Upper lobe of right lung (tissue), 1 donor: ENCODE results near the gene RAB31. TPM values are rescaled to one million over a fixed set of nuclear protein-coding genes. Genes with fewer than 3 reads are reported as not detected.

Experiments
- ATAC-seq: fragments of 200-7000 bp; cut with Tn5 transposase; one replicate; pipeline ENCODE4 v1.9.1; 2020; ENCODE audit warnings: mild to moderate bottlenecking, moderate library complexity
- DNase-seq: peaks from one replicate; pipeline ENCODE4 v3.0.0-alpha.2; 2020
- H3K27ac ChIP-seq: fragments of 200-600 bp; one replicate; pipeline ENCODE4 v1.8.0; 2022
- H3K27me3 ChIP-seq: fragments of 200-600 bp; one replicate; pipeline ENCODE4 v1.8.0; 2022; ENCODE audit warnings: mild to moderate bottlenecking
- H3K36me3 ChIP-seq: fragments of 200-600 bp; one replicate; pipeline ENCODE4 v1.8.0; 2022
- H3K4me1 ChIP-seq: fragments of 200-600 bp; one replicate; pipeline ENCODE4 v1.8.0; 2022
- H3K4me3 ChIP-seq: fragments of 200-600 bp; one replicate; pipeline ENCODE4 v1.8.0; 2022; ENCODE audit warnings: mild to moderate bottlenecking
- H3K9me3 ChIP-seq: fragments of 200-600 bp; one replicate; pipeline ENCODE4 v1.8.0; 2022
- intact Hi-C: fragments of 100-400 bp; cut with DNase I; formaldehyde crosslinking; loops from one replicate; pipeline ENCODE4 v1.11.0; 2022
- total RNA-seq: library from RNA; stranded (reverse); fragmentation: NEBNext Ultra II Directional; extraction: Animal tissue kit (Norgen Biotek cat#: 25700); gene quantifications from one replicate; pipeline ENCODE4 v1.2.1, GENCODE V29; 2021
- TF ChIP-seq, protein P1 (sequence below): fragments of 200-600 bp; IDR thresholded peaks from one replicate; pipeline ENCODE4 v1.8.0; 2022; ENCODE audit warnings: antibody characterized with exemption
- donor health status: DM: no; HTN: yes; CAD: no; lungs with severe emphysema.

RAB31 gene
- total RNA-seq, 1 donor from 2014 or later, result 137 TPM

DNA sequence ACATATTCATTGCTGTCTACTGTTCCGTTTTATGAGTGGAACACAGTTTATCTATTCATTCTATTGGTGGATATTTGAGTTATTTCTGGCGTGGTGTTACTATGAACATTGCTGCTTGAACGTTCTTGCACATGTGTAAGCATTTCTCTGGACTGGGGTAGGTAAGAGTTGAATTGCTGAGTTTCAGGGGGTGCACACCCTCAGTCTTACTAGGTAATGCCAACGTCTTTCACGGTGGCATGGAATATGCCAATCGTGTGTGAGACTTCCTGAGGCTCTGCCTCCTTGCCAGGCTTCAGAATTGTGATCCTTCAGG, 121.3 kb downstream of the RAB31 start:
- TF ChIP-seq, protein P1, sequence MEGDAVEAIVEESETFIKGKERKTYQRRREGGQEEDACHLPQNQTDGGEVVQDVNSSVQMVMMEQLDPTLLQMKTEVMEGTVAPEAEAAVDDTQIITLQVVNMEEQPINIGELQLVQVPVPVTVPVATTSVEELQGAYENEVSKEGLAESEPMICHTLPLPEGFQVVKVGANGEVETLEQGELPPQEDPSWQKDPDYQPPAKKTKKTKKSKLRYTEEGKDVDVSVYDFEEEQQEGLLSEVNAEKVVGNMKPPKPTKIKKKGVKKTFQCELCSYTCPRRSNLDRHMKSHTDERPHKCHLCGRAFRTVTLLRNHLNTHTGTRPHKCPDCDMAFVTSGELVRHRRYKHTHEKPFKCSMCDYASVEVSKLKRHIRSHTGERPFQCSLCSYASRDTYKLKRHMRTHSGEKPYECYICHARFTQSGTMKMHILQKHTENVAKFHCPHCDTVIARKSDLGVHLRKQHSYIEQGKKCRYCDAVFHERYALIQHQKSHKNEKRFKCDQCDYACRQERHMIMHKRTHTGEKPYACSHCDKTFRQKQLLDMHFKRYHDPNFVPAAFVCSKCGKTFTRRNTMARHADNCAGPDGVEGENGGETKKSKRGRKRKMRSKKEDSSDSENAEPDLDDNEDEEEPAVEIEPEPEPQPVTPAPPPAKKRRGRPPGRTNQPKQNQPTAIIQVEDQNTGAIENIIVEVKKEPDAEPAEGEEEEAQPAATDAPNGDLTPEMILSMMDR, result no peak
- DNase-seq (no peak), ATAC-seq (no peak)
- Histone ChIP-seq H3K27me3 (no peaks in the 10 kb centered on the region), H3K36me3 (no peaks in the 10 kb centered on the region), H3K9me3 (no peaks in the 10 kb centered on the region), H3K27ac (no peak overlapping the region), H3K4me3 (no peak overlapping the region), H3K4me1 (peaks cover 29% of the 10 kb centered on the region)
- intact Hi-C loops, result no loop called here

DNA sequence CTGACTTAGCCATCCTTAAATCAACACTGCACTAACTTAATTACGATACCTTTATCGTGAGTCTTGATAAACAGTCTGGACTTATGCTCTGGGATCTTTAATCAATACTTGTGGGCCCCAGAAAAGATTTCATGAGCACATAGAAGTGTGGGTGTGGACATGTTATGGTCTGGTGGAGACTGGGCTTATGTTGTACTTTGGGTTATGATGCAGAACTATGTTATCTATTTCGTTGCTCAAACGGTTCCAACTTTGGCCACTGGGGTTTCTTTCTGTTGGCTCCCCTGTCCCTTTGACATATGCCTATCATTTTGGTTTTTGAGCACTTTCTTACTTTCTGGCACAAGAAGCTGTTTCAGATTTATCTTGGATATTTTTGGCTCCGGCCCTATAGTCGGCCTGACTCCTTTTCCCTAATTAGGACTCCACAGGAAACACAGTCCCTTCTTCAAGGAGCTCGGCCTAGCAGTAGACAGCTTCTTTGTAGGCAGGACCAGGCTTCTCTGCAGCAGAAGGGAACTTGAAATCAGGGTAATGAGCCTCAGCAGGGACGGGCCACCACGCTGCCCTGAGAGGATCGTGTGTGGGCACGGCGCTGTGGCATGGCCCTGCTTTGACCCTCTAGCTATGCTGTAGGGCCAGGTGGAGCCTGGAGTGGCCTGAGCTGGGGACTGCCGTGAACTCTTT, 123.1 kb downstream of the RAB31 start:
- no peak overlapping the region for H3K4me3 ChIP-seq
- intact Hi-C loops, result no loop called here
- no peak for DNase-seq
- no peaks in the 10 kb centered on the region for H3K36me3 ChIP-seq
- TF ChIP-seq, protein P1, result no peak
- no peaks in the 10 kb centered on the region for H3K9me3 ChIP-seq
- H3K4me1 ChIP-seq, result peaks cover 13% of the 10 kb centered on the region
- H3K27me3 ChIP-seq, result no peaks in the 10 kb centered on the region
- peak; percentile 10 for ATAC-seq
- no peak overlapping the region for H3K27ac ChIP-seq

DNA sequence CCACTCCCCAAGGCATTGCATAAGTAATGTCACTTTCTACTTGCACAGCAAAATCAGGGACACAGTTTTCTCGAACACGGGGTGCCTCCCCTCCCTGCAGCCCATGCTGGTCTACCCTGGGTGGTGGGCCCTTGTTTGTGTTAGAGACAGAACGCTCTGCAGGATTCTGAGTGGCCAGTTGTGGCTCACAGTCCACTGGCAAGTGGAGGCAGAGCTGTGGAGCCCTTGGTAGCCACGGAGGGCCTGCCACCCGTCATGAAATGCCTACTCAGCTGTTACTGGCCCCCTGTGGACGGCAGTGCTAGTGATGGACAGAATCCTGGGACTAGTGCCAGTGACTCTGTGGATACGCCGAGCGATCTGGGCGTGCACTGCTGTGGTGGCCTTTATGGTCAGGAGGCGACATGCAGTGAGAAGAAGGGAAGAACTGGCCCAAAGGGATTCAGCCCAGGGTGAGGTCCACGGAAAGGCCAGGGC, 123.7 kb downstream of the RAB31 start:
- H3K9me3 ChIP-seq, result no peaks in the 10 kb centered on the region
- no peak overlapping the region for H3K27ac ChIP-seq
- H3K4me1 ChIP-seq, result peaks cover 9% of the 10 kb centered on the region
- ATAC-seq (no peak), DNase-seq (no peak)
- H3K4me3 ChIP-seq, result no peak overlapping the region
- TF ChIP-seq, protein P1, result no peak
- intact Hi-C loops, result no loop called here
- no peaks in the 10 kb centered on the region for H3K36me3 ChIP-seq
- no peaks in the 10 kb centered on the region for H3K27me3 ChIP-seq

DNA sequence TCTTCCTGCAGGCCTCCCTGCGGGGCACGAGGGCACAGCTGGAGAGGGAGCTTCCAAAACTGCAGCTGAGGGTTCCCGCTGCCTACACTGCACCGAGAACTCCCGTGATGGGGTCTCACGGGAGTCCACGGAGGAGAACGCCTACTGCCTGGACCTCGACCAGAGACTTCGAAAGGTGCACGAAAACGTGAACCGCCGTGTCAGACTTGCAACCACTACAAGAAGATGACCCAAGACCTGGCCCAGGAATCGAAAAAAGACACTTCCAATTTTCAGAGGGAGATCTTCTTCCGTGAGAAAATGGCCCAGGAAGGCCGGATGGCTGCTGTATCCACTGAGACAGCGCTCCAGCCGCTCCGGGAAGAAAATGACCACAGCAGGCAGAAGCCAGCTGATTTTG, 124.8 kb downstream of the RAB31 start:
- no peaks in the 10 kb centered on the region for H3K36me3 ChIP-seq
- peaks cover 6% of the 10 kb centered on the region for H3K4me1 ChIP-seq
- no peaks in the 10 kb centered on the region for H3K27me3 ChIP-seq
- intact Hi-C loops, result no loop called here
- H3K4me3 ChIP-seq, result no peak overlapping the region
- ATAC-seq, result no peak
- TF ChIP-seq, protein P1, result no peak
- H3K9me3 ChIP-seq, result no peaks in the 10 kb centered on the region
- no peak overlapping the region for H3K27ac ChIP-seq
- DNase-seq, result no peak

DNA sequence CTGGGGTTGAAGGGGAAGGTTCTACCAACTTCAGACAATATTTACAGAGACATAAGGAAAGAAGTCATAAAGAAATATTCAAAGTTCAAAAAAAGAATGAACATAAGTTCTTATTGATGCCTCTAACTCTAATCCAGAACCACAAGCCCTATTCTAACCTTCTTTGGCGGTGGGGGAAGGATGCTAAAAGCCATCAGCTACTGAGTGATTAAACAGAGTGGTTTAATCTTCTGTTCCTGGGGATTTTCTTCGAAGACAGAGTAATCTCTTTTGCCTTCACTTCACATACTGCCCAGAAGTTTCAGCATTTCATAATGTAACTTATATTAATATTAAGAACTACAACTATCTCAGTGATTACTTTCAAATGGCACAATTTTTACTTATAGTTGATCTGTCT, 126.5 kb downstream of the RAB31 start:
- TF ChIP-seq, protein P1, result no peak
- no peak for ATAC-seq

More for the DNA sequence above, 126.5 kb downstream of the RAB31 start:
- Histone ChIP-seq H3K9me3 (no peaks in the 10 kb centered on the region), H3K27me3 (no peaks in the 10 kb centered on the region), H3K36me3 (no peaks in the 10 kb centered on the region), H3K4me3 (no peak overlapping the region), H3K27ac (peak overlapping the region; percentile 49), H3K4me1 (peaks cover 8% of the 10 kb centered on the region)
- intact Hi-C loops, result no loop called here
- no peak for DNase-seq
